Natural killer cell treated with Interleukin-12 subunit alpha and Interleukin-12 subunit beta and Interleukin-15 and Interleukin-18, amount 100 ng/mL, for 72 hours (primary cell): Measurements from ENCODE around the gene PIAS1. TPM values are rescaled to one million over a fixed set of nuclear protein-coding genes. Genes with fewer than 3 reads are reported as not detected.
A peak's percentile ranks its signal among the peaks of the same experiment; 100 is the strongest.

Experiments used
- ATAC-seq, 2 donors: fragments of 150-1000 bp; cut with Tn5 transposase in 1 of 2; sonication (Bioruptor Pico), chemical (Tn5 transposase) in 1 of 2; 2 replicates each; pipeline ENCODE4 v1.10.0; 2021
- DNase-seq: peaks from one replicate; pipeline ENCODE4 v3.0.0; 2022; ENCODE audit warnings: low spot score
- H3K27ac Mint-ChIP-seq, 2 donors: 1 replicate in 1 of 2; 2 replicates in 1 of 2; pipeline ENCODE4 v1.8.0; 2022; ENCODE audit warnings: mixed read lengths in 2 of 2, mild to moderate bottlenecking in 1 of 2, moderate library complexity in 1 of 2
- H3K27me3 Mint-ChIP-seq, 2 donors: 1 replicate in 1 of 2; 2 replicates in 1 of 2; pipeline ENCODE4 v1.8.0; 2022; ENCODE audit warnings: mixed read lengths in 2 of 2
- H3K36me3 Mint-ChIP-seq: one replicate; pipeline ENCODE4 v1.8.0; 2022; ENCODE audit warnings: mixed read lengths
- H3K4me1 Mint-ChIP-seq, 2 donors: 1 replicate in 1 of 2; 2 replicates in 1 of 2; pipeline ENCODE4 v1.8.0; 2022; ENCODE audit warnings: low read depth in 2 of 2, mixed read lengths in 2 of 2, mild to moderate bottlenecking in 1 of 2
- H3K4me3 Mint-ChIP-seq: one replicate; pipeline ENCODE4 v1.8.0; 2022; ENCODE audit warnings: mixed read lengths
- H3K9me3 Mint-ChIP-seq: 2 replicates; pipeline ENCODE4 v1.8.0; 2022; ENCODE audit warnings: mixed read lengths
- total RNA-seq, 2 donors: library from RNA; stranded (reverse); gene quantifications; one replicate each; pipeline ENCODE4 v1.2.3, GENCODE V29; 2022

The PIAS1 gene
- total RNA-seq, 2 donors from 2014 or later = 35.0 to 50.4 TPM

DNA sequence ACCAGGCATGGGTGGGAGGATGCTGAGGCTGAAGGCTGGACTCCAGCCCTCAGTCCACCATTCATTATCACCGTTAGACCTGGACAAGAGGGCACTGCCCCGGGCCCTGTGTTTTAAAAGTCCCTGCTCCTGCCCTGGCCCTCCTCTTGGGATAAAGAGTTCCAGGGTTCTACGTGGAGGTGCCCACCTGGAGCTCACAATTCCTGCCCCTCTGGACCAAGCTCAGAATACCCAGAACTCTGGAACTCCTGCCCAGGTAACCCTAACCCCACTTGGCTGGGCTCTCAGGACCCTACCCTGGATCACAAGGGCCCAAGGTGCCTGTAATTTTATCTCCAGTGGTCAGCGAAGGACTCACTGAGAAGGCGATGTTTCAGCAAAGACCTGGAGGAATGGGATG, 149.8 kb downstream of the PIAS1 start:
- Mint-ChIP-seq H3K4me1 (peaks cover 0 to 10% of the 10 kb centered on the region in 2 donors), H3K9me3 (no peaks in the 10 kb centered on the region), H3K27me3 (no peaks in the 10 kb centered on the region), H3K36me3 (no peaks in the 10 kb centered on the region), H3K4me3 (no peak overlapping the region), H3K27ac (no peak overlapping the region)
- DNase-seq = no peak
- no peak for ATAC-seq

GRCh38 chr15:68204361-68204760, 150.2 kb downstream of the PIAS1 start:
- H3K4me1 Mint-ChIP-seq = peaks cover 0 to 10% of the 10 kb centered on the region in 2 donors
- H3K4me3 Mint-ChIP-seq = no peak overlapping the region

GRCh38 chr15:68204776-68205557, 150.9 kb downstream of the PIAS1 start, which contains the start of gene CALML4:
Gene CALML4, minus strand, starts transcription at chr15:68205332. Its CDS starts 85 bp downstream, at chr15:68205247.
- ATAC-seq (no peak), DNase-seq (no peak)
- Mint-ChIP-seq H3K9me3 (no peaks in the 10 kb centered on the region), H3K4me3 (no peak within 1 kb of the TSS), H3K4me1 (peaks cover 5 to 12% of the 10 kb centered on the region in 2 donors), H3K27me3 (no peaks in the 10 kb centered on the region), H3K27ac (peak within 1 kb of the TSS in 1 of 2 donors; percentile 31), H3K36me3 (no peaks in the 10 kb centered on the region)

More at GRCh38 chr15:68204361-68204760, 150.2 kb downstream of the PIAS1 start:
- H3K36me3 Mint-ChIP-seq = no peaks in the 10 kb centered on the region
- H3K9me3 Mint-ChIP-seq = no peaks in the 10 kb centered on the region
- DNase-seq = no peak
- ATAC-seq = no peak
- H3K27ac Mint-ChIP-seq = no peak overlapping the region
- no peaks in the 10 kb centered on the region for H3K27me3 Mint-ChIP-seq

DNA sequence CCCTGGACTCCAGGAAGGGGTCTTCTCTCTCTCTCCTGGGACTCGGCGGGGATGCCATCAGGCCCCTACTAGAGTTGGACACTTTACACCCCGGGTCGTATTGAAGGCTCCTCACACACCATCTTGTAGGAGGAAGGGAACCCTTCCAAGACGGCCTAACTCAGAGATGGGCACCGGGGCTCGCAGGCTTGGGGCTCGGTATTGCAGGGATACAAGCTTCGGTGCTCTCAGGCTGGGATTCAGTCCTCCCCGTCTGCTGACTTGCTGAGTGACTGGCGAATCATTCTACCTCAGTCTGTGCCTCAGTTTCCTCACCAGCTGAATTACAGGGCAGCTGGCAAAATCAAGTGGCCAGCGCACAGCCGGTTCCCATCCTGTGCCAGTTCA, 151.4 kb downstream of the PIAS1 start:
- no peak for DNase-seq
- H3K4me3 Mint-ChIP-seq = no peak overlapping the region
- H3K36me3 Mint-ChIP-seq = no peaks in the 10 kb centered on the region
- H3K27ac Mint-ChIP-seq = no peak overlapping the region
- H3K9me3 Mint-ChIP-seq = no peaks in the 10 kb centered on the region
- peaks cover 5 to 12% of the 10 kb centered on the region in 2 donors for H3K4me1 Mint-ChIP-seq
- no peaks in the 10 kb centered on the region for H3K27me3 Mint-ChIP-seq
- ATAC-seq = no peak

DNA sequence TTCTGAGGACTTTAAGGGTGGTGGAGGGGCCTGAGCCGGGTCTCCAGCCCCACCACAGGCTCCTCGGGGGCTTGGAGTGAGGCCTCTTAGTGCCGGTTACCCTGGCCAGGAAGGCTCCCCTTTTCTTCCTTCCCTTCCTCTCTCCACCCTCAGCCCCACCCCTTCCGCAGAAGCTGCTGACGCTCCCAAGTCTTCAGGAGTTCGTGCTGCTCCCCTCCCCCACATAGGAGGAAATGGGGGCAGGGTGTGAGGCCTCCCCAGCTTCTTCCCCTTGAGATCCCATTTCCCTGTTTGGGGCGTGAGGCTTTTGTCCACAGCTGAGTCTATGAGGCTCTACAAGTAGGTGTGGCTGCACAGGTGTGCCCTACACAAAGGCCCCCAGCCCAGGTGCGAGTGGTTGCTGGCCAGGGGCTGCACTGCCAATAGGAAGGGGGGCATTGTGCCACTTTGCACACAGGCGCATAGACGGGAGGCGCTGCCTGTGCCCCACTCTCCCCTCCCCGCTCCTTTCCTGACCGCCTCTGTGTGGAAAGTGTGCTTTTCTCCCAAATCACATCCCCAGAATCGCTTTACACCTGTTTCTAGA, 151.9 kb downstream of the PIAS1 start:
- Mint-ChIP-seq H3K27me3 (no peaks in the 10 kb centered on the region), H3K4me3 (no peak overlapping the region), H3K36me3 (no peaks in the 10 kb centered on the region), H3K9me3 (no peaks in the 10 kb centered on the region), H3K4me1 (peaks cover 5 to 12% of the 10 kb centered on the region in 2 donors), H3K27ac (peak overlapping the region in 1 of 2 donors; percentile 31)
- no peak for ATAC-seq
- DNase-seq = no peak

- Mint-ChIP-seq H3K27me3 (no peaks in the 10 kb centered on the region), H3K4me1 (peaks cover 5 to 9% of the 10 kb centered on the region in 2 donors), H3K27ac (peak overlapping the region in 1 of 2 donors; percentile 31), H3K4me3 (no peak overlapping the region), H3K9me3 (no peaks in the 10 kb centered on the region), H3K36me3 (no peaks in the 10 kb centered on the region)
- no peak for DNase-seq
- no peak for ATAC-seq
These were observed 152.6 kb downstream of the PIAS1 start for GRCh38 chr15:68206711-68207151.

- Mint-ChIP-seq H3K4me1 (peaks cover 5 to 7% of the 10 kb centered on the region in 2 donors), H3K27ac (no peak overlapping the region), H3K27me3 (no peaks in the 10 kb centered on the region), H3K36me3 (no peaks in the 10 kb centered on the region), H3K9me3 (no peaks in the 10 kb centered on the region), H3K4me3 (no peak overlapping the region)
- ATAC-seq (no peak), DNase-seq (no peak)
These were observed 153.2 kb downstream of the PIAS1 start for GRCh38 chr15:68207176-68207935.

- Mint-ChIP-seq H3K9me3 (no peaks in the 10 kb centered on the region), H3K36me3 (no peaks in the 10 kb centered on the region), H3K27me3 (no peaks in the 10 kb centered on the region), H3K4me3 (no peak overlapping the region), H3K27ac (peak overlapping the region in 1 of 2 donors; percentile 31), H3K4me1 (peaks cover 5 to 7% of the 10 kb centered on the region in 2 donors)
- no peak for ATAC-seq
- DNase-seq = no peak
These were observed 154.0 kb downstream of the PIAS1 start for GRCh38 chr15:68208136-68208535.

DNA sequence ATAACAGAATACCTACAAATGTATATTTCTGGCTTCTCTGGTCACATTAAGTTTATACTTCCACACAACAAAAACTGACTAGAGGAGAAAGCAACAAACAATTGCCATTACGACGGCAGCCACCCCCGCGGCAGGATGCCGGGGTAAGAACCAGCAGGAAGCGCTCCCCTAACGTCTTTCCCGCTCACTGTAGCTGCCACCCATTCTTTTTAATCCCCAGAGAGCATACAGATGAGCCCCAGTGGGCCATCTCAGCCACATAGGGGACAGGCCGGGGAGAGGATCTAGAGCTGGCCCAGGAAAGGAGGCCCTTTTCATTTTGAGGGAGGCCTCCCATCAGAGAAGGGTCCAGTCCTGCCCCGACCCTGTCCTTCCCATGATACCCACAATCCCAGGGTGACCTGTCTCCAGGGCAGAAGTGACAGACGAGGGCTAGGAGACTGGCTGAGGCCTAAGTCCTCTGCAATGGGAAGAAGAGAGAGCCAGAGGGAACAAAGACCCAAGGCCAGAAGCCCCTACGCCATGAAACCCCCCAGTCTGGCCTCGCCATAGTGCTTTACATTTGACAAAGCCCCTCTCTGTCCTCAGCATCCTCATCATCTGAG, 154.6 kb downstream of the PIAS1 start:
- H3K9me3 Mint-ChIP-seq = no peaks in the 10 kb centered on the region
- no peaks in the 10 kb centered on the region for H3K36me3 Mint-ChIP-seq
- peaks cover 5 to 7% of the 10 kb centered on the region in 2 donors for H3K4me1 Mint-ChIP-seq
- H3K27me3 Mint-ChIP-seq = no peaks in the 10 kb centered on the region
- H3K4me3 Mint-ChIP-seq = no peak overlapping the region
- DNase-seq = no peak
- no peak for ATAC-seq
- peak overlapping the region in 1 of 2 donors; percentile 31 for H3K27ac Mint-ChIP-seq

DNA sequence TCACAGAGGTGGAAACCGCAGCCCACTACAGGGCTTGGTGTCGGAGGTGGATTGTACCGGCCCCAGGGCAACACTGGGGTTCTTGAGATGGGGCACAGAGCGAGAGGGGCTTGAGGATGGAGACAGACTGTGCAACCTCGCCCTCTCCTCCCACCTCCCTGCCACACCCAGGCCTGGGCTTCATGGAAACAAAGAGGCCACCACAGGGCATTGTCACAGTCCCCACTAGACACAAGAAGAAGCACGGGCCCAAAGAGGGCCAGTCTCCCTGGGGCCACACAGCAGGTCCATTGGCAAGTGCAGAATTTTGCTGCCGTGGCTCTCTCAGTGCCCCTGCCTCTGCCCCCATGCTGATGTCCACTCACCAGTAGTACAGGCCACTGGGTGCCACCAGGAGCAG, 155.2 kb downstream of the PIAS1 start:
- Mint-ChIP-seq H3K27me3 (no peaks in the 10 kb centered on the region), H3K9me3 (no peaks in the 10 kb centered on the region), H3K27ac (no peak overlapping the region), H3K4me3 (no peak overlapping the region), H3K36me3 (no peaks in the 10 kb centered on the region), H3K4me1 (peaks cover 5 to 7% of the 10 kb centered on the region in 2 donors)
- no peak for DNase-seq
- no peak for ATAC-seq

DNA sequence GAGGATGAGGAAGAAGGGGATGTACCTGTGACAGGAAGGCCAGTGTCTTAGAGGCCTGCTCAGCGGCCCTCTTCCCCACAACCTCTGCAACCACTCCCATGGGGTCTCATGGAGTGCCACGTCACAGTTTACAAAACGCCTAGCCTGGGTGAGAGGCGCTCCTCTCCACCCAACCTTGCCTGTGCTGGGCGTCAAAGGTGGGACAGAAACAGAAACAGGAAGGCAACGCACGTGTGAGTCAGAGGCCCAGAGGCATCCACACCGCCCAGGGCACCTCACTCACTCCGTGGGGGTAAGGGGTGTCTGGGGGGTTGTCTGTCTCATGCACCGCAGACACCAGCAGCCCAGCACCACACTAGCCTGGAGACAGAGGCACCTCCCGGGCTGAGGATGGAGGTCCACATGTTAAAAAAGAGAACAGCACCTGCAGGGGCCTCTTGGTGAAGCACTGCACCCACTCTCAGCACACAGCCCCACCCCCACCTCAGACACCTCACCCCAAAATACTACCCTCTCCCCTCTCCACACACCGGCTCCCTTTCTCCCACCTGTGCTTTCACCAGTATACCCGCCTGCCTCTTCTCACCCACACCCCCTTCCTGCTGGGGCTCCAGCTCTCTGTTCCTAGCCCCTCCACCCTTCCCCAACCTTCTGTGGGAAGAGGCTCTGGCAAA, 155.8 kb downstream of the PIAS1 start:
- H3K27ac Mint-ChIP-seq = no peak overlapping the region
- no peaks in the 10 kb centered on the region for H3K36me3 Mint-ChIP-seq
- no peak overlapping the region for H3K4me3 Mint-ChIP-seq
- no peaks in the 10 kb centered on the region for H3K27me3 Mint-ChIP-seq
- DNase-seq (no peak), ATAC-seq (peak in 1 of 2 donors; percentile 39)
- no peaks in the 10 kb centered on the region for H3K9me3 Mint-ChIP-seq
- peaks cover 4 to 5% of the 10 kb centered on the region in 2 donors for H3K4me1 Mint-ChIP-seq

DNA sequence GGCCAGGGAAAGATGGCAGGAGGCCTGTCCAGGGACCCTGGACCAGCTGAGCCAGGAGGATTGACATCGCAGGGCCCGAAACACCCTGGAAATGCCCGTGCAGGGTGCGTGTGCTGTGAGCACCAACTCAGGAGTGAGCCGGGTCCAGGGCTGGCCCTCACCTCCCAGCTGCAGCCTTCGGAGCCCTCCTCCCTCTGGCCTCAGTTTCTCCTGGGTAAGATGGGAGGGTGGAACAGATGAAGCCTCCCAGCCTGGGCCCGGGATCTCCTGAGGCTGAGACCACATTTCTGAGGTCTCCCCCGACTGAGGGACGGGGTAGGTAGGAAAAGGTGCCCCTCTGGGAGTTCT, 156.3 kb downstream of the PIAS1 start:
- Mint-ChIP-seq H3K36me3 (no peaks in the 10 kb centered on the region), H3K27ac (no peak overlapping the region), H3K9me3 (no peaks in the 10 kb centered on the region), H3K4me3 (no peak overlapping the region), H3K4me1 (peaks cover 2 to 5% of the 10 kb centered on the region in 2 donors), H3K27me3 (no peaks in the 10 kb centered on the region)
- DNase-seq (no peak), ATAC-seq (no peak)
